GM04504 (cell line): ENCODE data around the gene ZNF513.
"Not testable (repeated sequence)": the region's sequence is repeated elsewhere in the genome, so short reads cannot be mapped to it uniquely, and the experiment has no call there.

ENCODE experiments used
- DNase-seq: peaks from one replicate; pipeline ENCODE4 v3.0.0-alpha.2; 2012; ENCODE audit warnings: low read depth

Gene ZNF513

DNA sequence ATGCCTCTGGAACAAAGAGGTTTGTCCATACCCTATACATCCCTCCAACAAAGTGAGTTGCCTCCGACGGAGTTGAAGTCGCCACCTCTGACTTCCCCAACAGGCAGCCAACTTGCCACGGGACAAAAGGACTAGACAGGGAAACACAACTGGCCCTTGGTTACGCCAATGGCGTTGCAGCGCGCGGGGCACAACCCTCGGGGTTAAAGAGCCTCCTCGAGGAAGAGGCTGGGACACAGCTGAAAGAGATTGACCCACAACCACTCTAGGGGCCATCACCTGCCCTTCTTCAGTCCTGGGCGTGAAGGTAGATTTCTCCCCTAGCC, 24.5 kb downstream of the ZNF513 start:
- peak; percentile 26 for DNase-seq

DNA sequence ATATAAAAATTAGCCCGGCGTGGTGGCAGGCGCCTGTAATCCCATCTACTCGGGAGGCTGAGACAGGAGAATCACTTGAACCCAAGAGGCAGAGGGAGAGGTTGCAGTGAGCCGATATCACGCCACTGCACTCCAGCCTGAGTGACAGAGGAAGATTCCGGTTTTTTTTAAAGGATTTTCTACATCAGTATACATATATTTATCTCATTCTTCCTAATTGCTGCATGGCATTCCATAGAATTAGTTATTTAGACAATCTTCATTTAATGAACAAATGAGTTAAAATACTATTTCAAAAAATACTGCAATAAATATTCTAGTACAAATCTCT, 26.0 kb downstream of the ZNF513 start:
- DNase-seq = no peak

DNA sequence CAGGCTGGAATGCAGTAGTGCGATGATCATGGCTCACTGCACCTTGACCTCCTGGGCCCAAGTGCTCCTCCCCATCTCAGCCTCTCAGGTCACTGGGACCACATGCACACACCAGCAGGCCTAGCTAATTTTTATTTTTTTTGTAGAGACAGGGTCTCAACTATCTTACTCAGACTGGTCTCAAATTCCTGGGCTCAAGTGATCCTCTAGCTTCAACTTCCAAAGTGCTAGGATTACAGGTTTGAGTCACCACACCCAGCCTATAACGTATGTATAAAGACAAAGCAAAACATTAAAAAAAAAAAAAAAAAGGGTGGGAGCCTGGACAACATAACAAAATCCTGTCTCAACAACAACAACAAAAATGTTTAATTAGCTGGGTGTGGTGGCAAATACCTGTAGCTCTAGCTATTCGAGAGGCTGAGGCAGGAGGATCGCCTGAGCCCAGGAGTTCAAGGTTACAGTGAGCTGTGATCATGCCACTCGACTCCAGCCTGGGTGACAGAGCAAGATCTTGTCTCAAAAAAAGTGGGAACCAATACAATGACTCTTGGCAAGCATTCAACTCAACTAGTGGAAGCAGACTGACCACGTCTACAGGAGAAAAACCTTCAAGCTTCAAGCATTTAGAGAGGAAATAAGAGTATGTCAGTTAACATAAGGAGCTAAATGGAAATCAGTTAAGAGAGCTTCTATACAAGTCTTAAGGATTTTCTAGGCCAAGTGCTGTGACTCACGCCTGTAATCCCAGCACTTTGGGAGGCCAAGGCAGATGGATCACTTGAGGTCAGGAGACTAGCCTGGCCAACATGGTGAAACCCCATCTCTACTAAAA, 26.6 kb downstream of the ZNF513 start:
- no peak for DNase-seq

DNA sequence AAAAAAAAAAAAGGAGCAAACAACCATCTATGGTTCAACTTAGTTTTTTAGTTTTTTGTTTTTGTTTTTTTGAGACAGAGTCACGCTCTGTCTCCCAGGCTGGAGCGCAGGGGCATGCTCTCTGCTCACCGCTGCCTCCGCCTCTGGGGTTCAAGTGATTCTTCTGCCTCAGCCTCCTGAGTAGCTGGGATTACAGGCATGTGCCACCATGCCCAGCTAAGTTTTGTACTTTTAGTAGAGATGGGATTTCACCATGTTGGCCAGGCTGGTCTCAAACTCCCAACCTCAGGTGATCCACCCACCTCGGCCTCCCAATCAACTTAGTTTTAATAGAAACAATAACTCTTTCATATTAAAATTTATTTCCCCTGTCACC, 27.2 kb downstream of the ZNF513 start:
- not testable (repeated sequence) for DNase-seq

DNA sequence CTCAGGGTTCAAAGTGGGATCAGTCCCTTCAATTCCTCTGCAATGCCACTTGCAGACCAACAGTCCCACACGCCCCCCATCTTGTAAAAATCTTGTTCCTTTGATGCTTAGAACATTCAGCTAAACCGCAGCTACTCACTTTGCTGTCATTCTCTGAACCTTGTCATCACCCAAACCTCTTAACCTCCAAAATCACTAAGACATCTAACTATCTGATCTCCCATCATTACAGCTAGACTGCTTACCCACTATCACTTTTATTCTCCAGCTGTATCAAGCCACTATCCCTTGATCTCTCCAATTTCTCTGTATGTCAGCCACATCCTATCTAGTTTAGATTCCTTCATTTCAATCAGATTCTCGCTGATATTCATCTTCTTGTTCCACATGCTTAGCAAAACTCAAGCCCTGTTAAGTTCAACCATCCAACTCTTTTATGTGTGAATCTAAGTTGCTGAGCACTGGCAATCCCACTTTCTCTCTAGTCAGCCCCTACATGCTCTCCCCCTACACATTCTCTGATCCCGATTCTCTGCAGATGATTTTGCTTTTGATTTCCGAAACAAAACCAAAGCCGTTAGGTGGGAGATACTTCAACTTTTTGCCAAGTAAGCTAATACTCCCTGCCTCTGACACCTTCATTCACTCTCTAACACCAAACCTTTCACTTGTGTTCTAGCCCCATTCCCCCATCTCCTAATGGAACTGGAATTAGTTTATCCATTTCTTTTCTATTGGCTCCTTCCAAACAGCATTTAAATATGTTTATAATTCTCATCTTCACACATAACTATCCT, 28.5 kb downstream of the ZNF513 start:
- DNase-seq = no peak

DNA sequence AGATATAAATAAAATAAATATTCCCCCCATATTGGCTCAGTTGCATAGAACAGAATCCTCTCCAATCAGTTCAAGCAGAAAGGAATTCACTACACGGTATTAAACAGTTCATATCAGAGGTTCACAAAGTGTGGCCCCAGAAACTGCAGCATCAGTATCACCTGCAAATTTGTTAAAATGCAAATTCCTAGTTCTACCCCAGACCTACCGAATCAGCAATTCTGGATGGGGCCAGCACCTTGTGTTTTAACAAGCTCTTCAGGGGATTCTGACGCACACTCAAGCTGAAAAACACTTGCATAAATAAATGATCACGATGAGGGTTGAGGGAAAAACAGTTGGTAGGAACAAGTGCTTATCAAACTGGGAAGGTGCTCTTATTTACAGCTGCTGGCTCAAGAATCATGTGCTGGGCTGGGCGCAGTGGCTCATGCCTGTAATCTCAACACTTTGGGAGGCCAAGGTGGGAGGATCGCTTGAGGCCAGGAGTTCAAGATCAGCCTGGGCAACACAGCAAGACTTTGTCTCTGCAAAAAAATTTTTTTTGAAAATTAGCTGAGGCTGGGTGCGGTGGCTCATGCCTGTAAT, 30.3 kb downstream of the ZNF513 start:
- DNase-seq = no peak

DNA sequence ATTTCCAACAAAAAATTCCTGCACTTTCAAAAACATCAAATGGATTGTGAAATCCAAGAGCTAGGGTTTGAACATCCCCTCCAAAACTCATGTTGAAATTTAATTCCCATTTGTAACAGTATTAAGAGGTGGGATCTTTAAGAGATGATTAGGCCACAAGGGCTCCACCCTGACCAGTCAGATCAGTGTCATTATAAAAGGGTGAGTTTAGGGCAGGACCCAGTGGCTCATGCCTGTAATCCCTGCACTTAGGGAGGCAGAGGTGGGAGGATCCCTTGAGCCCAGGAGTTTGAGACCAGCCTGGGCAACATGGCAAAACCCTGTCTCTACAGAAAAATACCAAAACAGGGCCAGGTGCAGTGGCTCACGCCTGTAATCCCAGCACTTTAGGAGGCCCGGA, 32.9 kb downstream of the ZNF513 start:
- DNase-seq = no peak

DNA sequence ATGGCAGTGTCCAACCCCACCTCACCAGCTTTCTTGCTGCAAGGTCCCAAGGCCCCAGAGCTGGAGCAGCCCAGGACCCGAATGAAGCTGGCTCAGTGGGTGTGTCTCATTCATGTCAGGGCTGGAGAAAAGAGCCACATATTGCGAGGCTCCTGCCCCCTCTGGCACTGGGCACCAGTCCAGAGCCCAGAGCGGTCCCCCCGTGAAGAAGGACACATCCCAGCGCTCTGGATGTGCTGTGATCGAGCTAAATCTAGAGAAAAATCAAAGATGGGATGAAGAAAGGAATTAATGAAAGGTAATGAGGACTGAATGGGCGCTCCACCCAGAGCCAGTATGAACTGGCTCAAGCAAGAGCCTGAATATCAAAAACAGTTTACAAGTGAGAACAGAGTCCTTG, 44.4 kb downstream of the ZNF513 start:
- DNase-seq = no peak

DNA sequence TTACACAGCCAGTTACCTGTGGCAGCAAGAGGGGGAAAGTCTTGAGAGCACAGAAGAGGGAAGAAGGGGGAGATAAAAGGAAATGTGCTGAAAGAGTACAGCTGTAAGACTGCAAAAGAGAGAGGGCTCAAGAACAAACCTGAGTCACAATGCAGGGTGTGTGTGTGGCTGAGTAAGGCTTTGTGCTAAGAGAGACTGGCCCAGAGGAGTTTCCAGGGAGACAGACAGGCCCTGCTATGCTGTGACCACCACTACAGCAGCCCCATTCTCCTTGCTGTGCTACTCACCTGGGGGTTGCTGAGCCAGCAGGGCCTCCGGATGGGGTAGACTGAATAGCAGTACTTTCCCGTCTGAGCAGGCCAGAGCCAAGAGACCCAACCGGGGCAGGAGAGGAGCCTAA, 45.2 kb downstream of the ZNF513 start:
- DNase-seq = no peak
